ENCODE measurements around the gene PLXNA4. TPM values are rescaled to one million over a fixed set of nuclear protein-coding genes. Genes with fewer than 3 reads are reported as not detected.

Gene PLXNA4
- total and polyA plus RNA-seq, 7 experiments from 2014 or later = 0.05 to 31.6 (median 1.1) TPM

GRCh38 chr7:132380059-132380458, 196.2 kb downstream of the PLXNA4 start:
- Histone ChIP-seq H3K27me3 (ENCODE audit: control insufficient read depth in 2 of 2, insufficient read depth in 2 of 2, low read length in 2 of 2) (no peaks in the 10 kb centered on the region), H3K4me1 (ENCODE audit: control insufficient read depth in 2 of 2, insufficient read depth in 2 of 2, low read length in 2 of 2) (no peaks in the 10 kb centered on the region), H3K27ac (ENCODE audit: low read depth, low read length) (no peak overlapping the region), H3K9me3 (ENCODE audit: control insufficient read depth in 2 of 3, low read length in 3 of 3) (no peaks in the 10 kb centered on the region), H3K36me3 (ENCODE audit: control insufficient read depth in 2 of 3, insufficient read depth in 3 of 3, low read length in 3 of 3) (no peaks in the 10 kb centered on the region), H3K4me3 (ENCODE audit: low read length) (no peak overlapping the region)
- ChIA-PET CTCF (no interaction called here), POLR2A (no interaction called here)
- Mint-ChIP-seq H3K4me1 (peaks cover 0 to 3% (median 0%) of the 10 kb centered on the region in 7 donors), H3K9me3 (no peaks in the 10 kb centered on the region), H3K27me3 (peaks cover 0 to 62% (median 8%) of the 10 kb centered on the region in 5 donors), H3K4me3 (no peak overlapping the region), H3K36me3 (peaks cover 0 to 2% (median 0%) of the 10 kb centered on the region in 5 donors), H3K27ac (no peak overlapping the region)
- ATAC-seq (no peak), DNase-seq (no peak)
- intact Hi-C loops (cut with micrococcal nuclease) = no loop called here

- Mint-ChIP-seq H3K27ac (no peak overlapping the region), H3K4me3 (no peak overlapping the region), H3K9me3 (no peaks in the 10 kb centered on the region), H3K4me1 (peaks cover 0 to 3% (median 0%) of the 10 kb centered on the region in 7 donors), H3K27me3 (peaks cover 0 to 58% (median 8%) of the 10 kb centered on the region in 5 donors), H3K36me3 (peaks cover 0 to 2% (median 0%) of the 10 kb centered on the region in 5 donors)
- no peak overlapping the region for H3K27ac ChIP-seq (ENCODE audit: low read depth, low read length)
- ChIA-PET CTCF (no interaction called here), POLR2A (no interaction called here)
- no peaks in the 10 kb centered on the region for H3K4me1 ChIP-seq (ENCODE audit: control insufficient read depth in 2 of 2, insufficient read depth in 2 of 2, low read length in 2 of 2)
- H3K27me3 ChIP-seq (ENCODE audit: control insufficient read depth in 2 of 2, insufficient read depth in 2 of 2, low read length in 2 of 2) = no peaks in the 10 kb centered on the region
- intact Hi-C loops (cut with micrococcal nuclease) = no loop called here
- ATAC-seq = no peak
- no peaks in the 10 kb centered on the region for H3K36me3 ChIP-seq (ENCODE audit: control insufficient read depth in 2 of 3, insufficient read depth in 3 of 3, low read length in 3 of 3)
- H3K4me3 ChIP-seq (ENCODE audit: low read length) = no peak overlapping the region
- no peak for DNase-seq
- no peaks in the 10 kb centered on the region for H3K9me3 ChIP-seq (ENCODE audit: control insufficient read depth in 2 of 3, low read length in 3 of 3)
These were observed 197.0 kb downstream of the PLXNA4 start for GRCh38 chr7:132379292-132379691.

GRCh38 chr7:132377703-132378584, 198.3 kb downstream of the PLXNA4 start:
- Mint-ChIP-seq H3K27ac (no peak overlapping the region), H3K9me3 (no peaks in the 10 kb centered on the region), H3K4me3 (no peak overlapping the region), H3K36me3 (peaks cover 0 to 2% (median 0%) of the 10 kb centered on the region in 5 donors), H3K27me3 (peaks cover 0 to 55% (median 8%) of the 10 kb centered on the region in 5 donors), H3K4me1 (peaks cover 0 to 3% (median 0%) of the 10 kb centered on the region in 7 donors)
- Histone ChIP-seq H3K9me3 (ENCODE audit: control insufficient read depth in 2 of 3, low read length in 3 of 3) (no peaks in the 10 kb centered on the region), H3K36me3 (ENCODE audit: control insufficient read depth in 2 of 3, insufficient read depth in 3 of 3, low read length in 3 of 3) (no peaks in the 10 kb centered on the region), H3K27me3 (ENCODE audit: control insufficient read depth in 2 of 2, insufficient read depth in 2 of 2, low read length in 2 of 2) (no peaks in the 10 kb centered on the region), H3K27ac (ENCODE audit: low read depth, low read length) (no peak overlapping the region), H3K4me1 (ENCODE audit: control insufficient read depth in 2 of 2, insufficient read depth in 2 of 2, low read length in 2 of 2) (no peaks in the 10 kb centered on the region), H3K4me3 (ENCODE audit: low read length) (no peak overlapping the region)
- no peak for ATAC-seq
- ChIA-PET POLR2A (no interaction called here), CTCF (interaction anchor here (0.9 kb wide), 1 partner anchor 202 kb away, joined by 3 read pairs; no protein-coding TSS in a partner anchor)
- no peak for DNase-seq
- intact Hi-C loops (cut with micrococcal nuclease) = no loop called here

- no peaks in the 10 kb centered on the region for H3K27me3 ChIP-seq (ENCODE audit: control insufficient read depth in 2 of 2, insufficient read depth in 2 of 2, low read length in 2 of 2)
- no peak overlapping the region for H3K4me3 ChIP-seq (ENCODE audit: low read length)
- peaks cover 0 to 52% (median 8%) of the 10 kb centered on the region in 5 donors for H3K27me3 Mint-ChIP-seq
- POLR2A ChIA-PET = no interaction called here
- H3K27ac ChIP-seq (ENCODE audit: low read depth, low read length) = no peak overlapping the region
- no peak overlapping the region for H3K4me3 Mint-ChIP-seq
- peaks cover 0 to 3% (median 0%) of the 10 kb centered on the region in 7 donors for H3K4me1 Mint-ChIP-seq
- ATAC-seq (no peak), DNase-seq (no peak)
- H3K36me3 ChIP-seq (ENCODE audit: control insufficient read depth in 2 of 3, insufficient read depth in 3 of 3, low read length in 3 of 3) = no peaks in the 10 kb centered on the region
- H3K9me3 ChIP-seq (ENCODE audit: control insufficient read depth in 2 of 3, low read length in 3 of 3) = no peaks in the 10 kb centered on the region
- no peaks in the 10 kb centered on the region for H3K9me3 Mint-ChIP-seq
- no peaks in the 10 kb centered on the region for H3K4me1 ChIP-seq (ENCODE audit: control insufficient read depth in 2 of 2, insufficient read depth in 2 of 2, low read length in 2 of 2)
- intact Hi-C loops (cut with micrococcal nuclease) = no loop called here
- H3K36me3 Mint-ChIP-seq = peaks cover 0 to 2% (median 0%) of the 10 kb centered on the region in 5 donors
- CTCF ChIA-PET = no interaction called here
- no peak overlapping the region for H3K27ac Mint-ChIP-seq
These were observed 199.3 kb downstream of the PLXNA4 start for GRCh38 chr7:132377015-132377414.

- ATAC-seq (no peak), DNase-seq (no peak)
- Histone ChIP-seq H3K36me3 (ENCODE audit: control insufficient read depth in 2 of 3, insufficient read depth in 3 of 3, low read length in 3 of 3) (no peaks in the 10 kb centered on the region), H3K27me3 (ENCODE audit: control insufficient read depth in 2 of 2, insufficient read depth in 2 of 2, low read length in 2 of 2) (no peaks in the 10 kb centered on the region), H3K27ac (ENCODE audit: low read depth, low read length) (no peak overlapping the region), H3K4me1 (ENCODE audit: control insufficient read depth in 2 of 2, insufficient read depth in 2 of 2, low read length in 2 of 2) (no peaks in the 10 kb centered on the region), H3K4me3 (ENCODE audit: low read length) (no peak overlapping the region), H3K9me3 (ENCODE audit: control insufficient read depth in 2 of 3, low read length in 3 of 3) (no peaks in the 10 kb centered on the region)
- H3K27ac Mint-ChIP-seq = no peak overlapping the region
- POLR2A ChIA-PET = no interaction called here
- CTCF ChIA-PET = no interaction called here
- peaks cover 0 to 2% (median 0%) of the 10 kb centered on the region in 5 donors for H3K36me3 Mint-ChIP-seq
- H3K27me3 Mint-ChIP-seq = peaks cover 0 to 47% (median 8%) of the 10 kb centered on the region in 5 donors
- no peaks in the 10 kb centered on the region for H3K9me3 Mint-ChIP-seq
- H3K4me1 Mint-ChIP-seq = peaks cover 0 to 3% (median 0%) of the 10 kb centered on the region in 7 donors
- intact Hi-C loops (cut with micrococcal nuclease) = no loop called here
- H3K4me3 Mint-ChIP-seq = no peak overlapping the region
These were observed 199.8 kb downstream of the PLXNA4 start for GRCh38 chr7:132376361-132377013.

- no peak overlapping the region for H3K4me3 ChIP-seq (ENCODE audit: low read length)
- H3K4me1 Mint-ChIP-seq = no peaks in the 10 kb centered on the region
- H3K36me3 Mint-ChIP-seq = peaks cover 0 to 2% (median 0%) of the 10 kb centered on the region in 5 donors
- H3K9me3 ChIP-seq (ENCODE audit: control insufficient read depth in 2 of 3, low read length in 3 of 3) = no peaks in the 10 kb centered on the region
- H3K27me3 ChIP-seq (ENCODE audit: control insufficient read depth in 2 of 2, insufficient read depth in 2 of 2, low read length in 2 of 2) = no peaks in the 10 kb centered on the region
- no peak overlapping the region for H3K4me3 Mint-ChIP-seq
- ATAC-seq (no peak), DNase-seq (no peak)
- CTCF ChIA-PET = no interaction called here
- intact Hi-C loops (cut with micrococcal nuclease) = no loop called here
- peaks cover 0 to 40% (median 4%) of the 10 kb centered on the region in 5 donors for H3K27me3 Mint-ChIP-seq
- POLR2A ChIA-PET = no interaction called here
- no peaks in the 10 kb centered on the region for H3K36me3 ChIP-seq (ENCODE audit: control insufficient read depth in 2 of 3, insufficient read depth in 3 of 3, low read length in 3 of 3)
- no peaks in the 10 kb centered on the region for H3K9me3 Mint-ChIP-seq
- H3K27ac ChIP-seq (ENCODE audit: low read depth, low read length) = no peak overlapping the region
- no peaks in the 10 kb centered on the region for H3K4me1 ChIP-seq (ENCODE audit: control insufficient read depth in 2 of 2, insufficient read depth in 2 of 2, low read length in 2 of 2)
- H3K27ac Mint-ChIP-seq = no peak overlapping the region
These were observed 202.4 kb downstream of the PLXNA4 start for GRCh38 chr7:132373879-132374278.

Data from naive thymus-derived CD4-positive, alpha-beta T cell (primary cell).